GM23248 (cell line): ENCODE results near the gene NHERF2. TPM values are rescaled to one million over a fixed set of nuclear protein-coding genes. Genes with fewer than 3 reads are reported as not detected.

Experiments used
- DNase-seq: peaks from one replicate; pipeline ENCODE4 v3.0.0-alpha.2; 2015
- H2AFZ ChIP-seq: fragments of 200-600 bp; sonication (generic); 2 replicates; pipeline ENCODE4 v1.6.1; 2016; ENCODE audit warnings: antibody characterized with exemption
- H3F3A ChIP-seq: fragments of 200-600 bp; sonication (generic); 2 replicates; pipeline ENCODE4 v1.6.1; 2016; ENCODE audit warnings: mild to moderate bottlenecking, antibody characterized with exemption, mixed run types; ENCODE audit not compliant: insufficient read depth
- H3K27ac ChIP-seq: fragments of 200-600 bp; sonication (generic); 2 replicates; pipeline ENCODE4 v1.5.1; 2016; ENCODE audit warnings: mild to moderate bottlenecking
- H3K27me3 ChIP-seq: fragments of 200-600 bp; sonication (generic); replicated peaks from 2 replicates; pipeline ENCODE4 v1.6.1; 2016; ENCODE audit warnings: mild to moderate bottlenecking; ENCODE audit not compliant: insufficient read depth
- H3K36me3 ChIP-seq: fragments of 200-600 bp; sonication (generic); 2 replicates; pipeline ENCODE4 v1.6.1; 2016; ENCODE audit warnings: low read depth, mild to moderate bottlenecking
- H3K4me1 ChIP-seq: fragments of 200-600 bp; sonication (generic); 2 replicates; pipeline ENCODE4 v1.6.1; 2016; ENCODE audit warnings: mild to moderate bottlenecking; ENCODE audit not compliant: insufficient read depth
- H3K4me2 ChIP-seq: fragments of 200-600 bp; sonication (generic); one replicate; pipeline ENCODE4 v1.6.1; 2016; ENCODE audit warnings: mild to moderate bottlenecking; ENCODE audit not compliant: unreplicated experiment
- H3K4me3 ChIP-seq: fragments of 200-600 bp; sonication (generic); 2 replicates; pipeline ENCODE4 v1.5.1; 2016; ENCODE audit warnings: mild to moderate bottlenecking
- H3K79me2 ChIP-seq: fragments of 200-600 bp; sonication (generic); 2 replicates; pipeline ENCODE4 v1.6.1; 2016; ENCODE audit warnings: mild to moderate bottlenecking; ENCODE audit not compliant: insufficient read depth
- H3K9ac ChIP-seq: fragments of 200-600 bp; sonication (generic); 2 replicates; pipeline ENCODE4 v1.6.1; 2016; ENCODE audit warnings: mild to moderate bottlenecking
- H3K9me2 ChIP-seq: fragments of 200-600 bp; sonication (generic); 2 replicates; pipeline ENCODE4 v1.6.1; 2016; ENCODE audit warnings: mixed run types, mild to moderate bottlenecking, moderate library complexity; ENCODE audit not compliant: insufficient read depth
- H3K9me3 ChIP-seq: fragments of 200-600 bp; sonication (generic); one replicate; pipeline ENCODE4 v1.6.1; 2017; ENCODE audit warnings: low read depth
- H4K20me1 ChIP-seq: fragments of 200-600 bp; sonication (generic); 2 replicates; pipeline ENCODE4 v1.6.0; 2016; ENCODE audit not compliant: insufficient read depth
- EZH2 ChIP-seq: fragments of 200-600 bp; sonication (generic); IDR thresholded peaks from 2 replicates; pipeline ENCODE4 v1.6.1; 2018; ENCODE audit warnings: antibody characterized with exemption, mild to moderate bottlenecking; ENCODE audit not compliant: insufficient read depth, poor library complexity, severe bottlenecking
- EZH2phosphoT487 ChIP-seq: fragments of 200-600 bp; sonication (generic); IDR thresholded peaks from 2 replicates; pipeline ENCODE4 v1.6.1; 2018; ENCODE audit warnings: antibody characterized with exemption, moderate library complexity, mild to moderate bottlenecking, low read depth; ENCODE audit not compliant: insufficient read depth
- WGBS, 2 experiments: methylation state at CpG; one replicate each; pipeline ENCODE4 v1.1.6; 2015 to 2017; ENCODE audit warnings: low lambda C conversion rate in 2 of 2, low coverage in 1 of 2; ENCODE audit errors: missing lambda C conversion rate in 2 of 2; 5-methylcytosine and 5-hydroxymethylcytosine counted together
- in situ Hi-C: fragments of 300-500 bp; cut with MboI; formaldehyde crosslinking; loops from 2 replicates; pipeline ENCODE4 v1.15.0; 2020
- polyA plus RNA-seq: library from polyadenylated mRNA; unstranded; fragments of >200 nt; fragmentation: Nextera tagmentation; extraction: Ambion mirVana; gene quantifications from 2 replicates; pipeline ENCODE4 v1.2.1, GENCODE V29; 2016
- total RNA-seq: library from RNA; depleted of rRNA; stranded (reverse); fragments of >200 nt; shearing (Covaris generic); gene quantifications from 2 replicates; pipeline ENCODE4 v1.2.3, GENCODE V29; 2014; rRNA removed

The NHERF2 gene
- 27.3 and 39.7 TPM in 2 replicates for total RNA-seq
- polyA plus RNA-seq: 29.0 and 45.1 TPM in 2 replicates

- Histone ChIP-seq H3K27ac (no peak within 1 kb of the TSS), H3K9me3 (no peaks in the 10 kb centered on the region), H2AFZ (peak within 1 kb of the TSS; percentile 61), H3K9ac (peak within 1 kb of the TSS; percentile 46), H3K79me2 (no peaks in the 10 kb centered on the region), H3F3A (no peaks in the 10 kb centered on the region), H4K20me1 (no peaks in the 10 kb centered on the region), H3K9me2 (no peaks in the 10 kb centered on the region), H3K4me3 (peak within 1 kb of the TSS; percentile 73), H3K4me1 (no peaks in the 10 kb centered on the region), H3K4me2 (peak within 1 kb of the TSS; percentile 77), H3K27me3 (no peaks in the 10 kb centered on the region), H3K36me3 (no peaks in the 10 kb centered on the region)
- in situ Hi-C loops: loop anchor here (10.0 kb wide), 1 partner anchor 118 kb away; the partner anchor contains the start of gene RAB26
- WGBS, 2 experiments: 9 to 50% methylated on average over 11 to 49 of the region's 59 CpGs
- TF ChIP-seq EZH2phosphoT487: no peak
- no peak for TF ChIP-seq EZH2
- peak; percentile 53 for DNase-seq
Measured at GRCh38 chr16:2026461-2027023, at the start of gene NHERF2. TSS of gene NHERF2 (plus strand) at chr16:2026902. CDS start at chr16:2027006, 104 bp downstream.

GRCh38 chr16:1976951-1977874, 49.5 kb upstream of the NHERF2 start:
- 91 to 92% methylated on average over 23 to 32 of the region's 33 CpGs for WGBS, 2 experiments

DNA sequence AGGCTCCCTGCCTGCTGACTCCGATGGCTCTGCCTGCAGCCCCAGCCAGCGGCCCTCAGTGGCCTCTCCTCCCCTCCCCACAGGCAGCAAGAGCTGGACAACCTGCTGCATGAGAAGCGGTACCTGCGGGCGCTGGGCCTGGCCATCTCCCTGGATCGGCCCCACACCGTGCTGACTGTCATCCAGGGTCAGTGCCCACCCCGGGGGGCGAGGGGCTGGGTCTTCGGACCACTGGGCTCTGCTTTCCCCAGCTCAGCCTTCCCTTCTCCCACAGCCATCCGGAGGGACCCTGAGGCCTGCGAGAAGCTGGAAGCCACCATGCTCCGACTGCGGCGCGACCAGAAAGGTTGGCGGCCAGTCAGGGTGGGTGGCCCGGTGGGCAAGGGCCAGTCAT, 48.8 kb upstream of the NHERF2 start:
- no peak overlapping the region for H3K4me2 ChIP-seq
- H3K79me2 ChIP-seq: peaks cover 15% of the 10 kb centered on the region
- H3K27ac ChIP-seq: no peak overlapping the region
- H3K9me2 ChIP-seq: no peaks in the 10 kb centered on the region
- H3K9ac ChIP-seq: no peak overlapping the region
- DNase-seq: no peak
- no peaks in the 10 kb centered on the region for H3K9me3 ChIP-seq
- peaks cover 21% of the 10 kb centered on the region for H3K27me3 ChIP-seq
- H2AFZ ChIP-seq: no peak overlapping the region
- no peaks in the 10 kb centered on the region for H3K4me1 ChIP-seq
- no peak overlapping the region for H3K4me3 ChIP-seq
- in situ Hi-C loops: no loop called here
- TF ChIP-seq EZH2 (no peak), EZH2phosphoT487 (no peak)
- 92 to 94% methylated on average over 12 to 17 of the region's 18 CpGs for WGBS, 2 experiments
- no peaks in the 10 kb centered on the region for H4K20me1 ChIP-seq
- peaks cover 5% of the 10 kb centered on the region for H3F3A ChIP-seq
- H3K36me3 ChIP-seq: no peaks in the 10 kb centered on the region; the same call in 1 of the 2 replicates

More at GRCh38 chr16:1976951-1977874, 49.5 kb upstream of the NHERF2 start:
- no peaks in the 10 kb centered on the region; the same call in 1 of the 2 replicates for H3K36me3 ChIP-seq
- H3K4me1 ChIP-seq: no peaks in the 10 kb centered on the region
- no peaks in the 10 kb centered on the region for H3F3A ChIP-seq
- no peak overlapping the region for H3K4me2 ChIP-seq
- DNase-seq: no peak
- in situ Hi-C loops: no loop called here
- no peak overlapping the region for H3K4me3 ChIP-seq
- H3K27ac ChIP-seq: no peak overlapping the region
- H3K9ac ChIP-seq: no peak overlapping the region
- H2AFZ ChIP-seq: no peak overlapping the region
- no peaks in the 10 kb centered on the region for H3K9me2 ChIP-seq
- H3K79me2 ChIP-seq: peaks cover 21% of the 10 kb centered on the region
- peaks cover 21% of the 10 kb centered on the region for H3K27me3 ChIP-seq
- no peaks in the 10 kb centered on the region for H3K9me3 ChIP-seq
- no peak for TF ChIP-seq EZH2
- TF ChIP-seq EZH2phosphoT487: no peak
- no peaks in the 10 kb centered on the region for H4K20me1 ChIP-seq

- peaks cover 21% of the 10 kb centered on the region for H3K27me3 ChIP-seq
- H4K20me1 ChIP-seq: no peaks in the 10 kb centered on the region
- no peak overlapping the region for H3K9ac ChIP-seq
- H3K4me3 ChIP-seq: no peak overlapping the region
- peaks cover 7% of the 10 kb centered on the region for H3K79me2 ChIP-seq
- H3K9me2 ChIP-seq: no peaks in the 10 kb centered on the region
- no peak for DNase-seq
- no peak overlapping the region for H3K4me2 ChIP-seq
- H3K9me3 ChIP-seq: no peaks in the 10 kb centered on the region
- no peak overlapping the region for H2AFZ ChIP-seq
- peaks cover 9% of the 10 kb centered on the region for H3F3A ChIP-seq
- no peak for TF ChIP-seq EZH2phosphoT487
- no peak for TF ChIP-seq EZH2
- H3K4me1 ChIP-seq: no peaks in the 10 kb centered on the region
- no peak overlapping the region for H3K27ac ChIP-seq
- in situ Hi-C loops: no loop called here
- 89 to 90% methylated on average over 26 to 37 of the region's 37 CpGs for WGBS, 2 experiments
- no peaks in the 10 kb centered on the region; the same call in 1 of the 2 replicates for H3K36me3 ChIP-seq
Measured at GRCh38 chr16:1978476-1979120, 48.1 kb upstream of the NHERF2 start.
